ENCODE data around the gene EPS8L2. TPM values are rescaled to one million over a fixed set of nuclear protein-coding genes. Genes with fewer than 3 reads are reported as not detected.
A peak's percentile ranks its signal among the peaks of the same experiment; 100 is the strongest.

EPS8L2 gene
- total and polyA plus RNA-seq, 2 of the 13 experiments (the other 11 are each of a cell fraction or from before 2014, with no cell fraction given) = 89.3 to 416 TPM

- TF ChIP-seq HMGXB3 (CRISPR knock-in tag; IDR thresholded peaks at IDR 0.05; ENCODE audit: borderline replicate concordance) (peak; percentile 0; the same call in 1 of the 2 replicates), HNF1B (CRISPR knock-in tag; IDR thresholded peaks at IDR 0.05) (peak; percentile 96), ZNF616 (CRISPR knock-in tag; IDR thresholded peaks at IDR 0.05; ENCODE audit: low read depth) (peak; percentile 34; the same call in 1 of the 2 replicates), ZHX2 (IDR thresholded peaks at IDR 0.05; ENCODE audit: low read depth) (0 out of 2 replicates have a peak, but pooled peaks have one; percentile 48), ZHX2 (CRISPR knock-in tag; IDR thresholded peaks at IDR 0.05; ENCODE audit: borderline replicate concordance) (no peak), SOX13 (IDR thresholded peaks at IDR 0.05) (no peak), SOX13 (CRISPR knock-in tag; conservative IDR thresholded peaks at IDR 0.05 in 1 of 2, IDR thresholded peaks at IDR 0.05 in 1 of 2) (peak in 1 of 2 experiments; percentile 70; a peak in 2 of 4 replicates), ZNF775 (CRISPR knock-in tag; IDR thresholded peaks at IDR 0.05; ENCODE audit: borderline replicate concordance) (no peak), CBFB (CRISPR knock-in tag; IDR thresholded peaks at IDR 0.05) (peak; percentile 70; the same call in 1 of the 2 replicates), THAP7 (CRISPR knock-in tag; IDR thresholded peaks at IDR 0.05) (peak; percentile 91; the same call in 1 of the 2 replicates), ZNF816 (CRISPR knock-in tag; IDR thresholded peaks at IDR 0.05; ENCODE audit: borderline replicate concordance) (no peak), NCOA5 (CRISPR knock-in tag; IDR thresholded peaks at IDR 0.05) (no peak; the same call in 1 of the 2 replicates), CC2D1A (CRISPR knock-in tag; IDR thresholded peaks at IDR 0.05) (no peak), DNMT1 (CRISPR knock-in tag; IDR thresholded peaks at IDR 0.05) (no peak), ZFP36L1 (CRISPR knock-in tag; IDR thresholded peaks at IDR 0.05) (peak; percentile 63)
Measured at GRCh38 chr11:704781-705645, 1.0 kb upstream of the EPS8L2 start (continued).

Measured in HepG2 (cell line).